ENCODE data around the gene OPRL1.

The OPRL1 gene

DNA sequence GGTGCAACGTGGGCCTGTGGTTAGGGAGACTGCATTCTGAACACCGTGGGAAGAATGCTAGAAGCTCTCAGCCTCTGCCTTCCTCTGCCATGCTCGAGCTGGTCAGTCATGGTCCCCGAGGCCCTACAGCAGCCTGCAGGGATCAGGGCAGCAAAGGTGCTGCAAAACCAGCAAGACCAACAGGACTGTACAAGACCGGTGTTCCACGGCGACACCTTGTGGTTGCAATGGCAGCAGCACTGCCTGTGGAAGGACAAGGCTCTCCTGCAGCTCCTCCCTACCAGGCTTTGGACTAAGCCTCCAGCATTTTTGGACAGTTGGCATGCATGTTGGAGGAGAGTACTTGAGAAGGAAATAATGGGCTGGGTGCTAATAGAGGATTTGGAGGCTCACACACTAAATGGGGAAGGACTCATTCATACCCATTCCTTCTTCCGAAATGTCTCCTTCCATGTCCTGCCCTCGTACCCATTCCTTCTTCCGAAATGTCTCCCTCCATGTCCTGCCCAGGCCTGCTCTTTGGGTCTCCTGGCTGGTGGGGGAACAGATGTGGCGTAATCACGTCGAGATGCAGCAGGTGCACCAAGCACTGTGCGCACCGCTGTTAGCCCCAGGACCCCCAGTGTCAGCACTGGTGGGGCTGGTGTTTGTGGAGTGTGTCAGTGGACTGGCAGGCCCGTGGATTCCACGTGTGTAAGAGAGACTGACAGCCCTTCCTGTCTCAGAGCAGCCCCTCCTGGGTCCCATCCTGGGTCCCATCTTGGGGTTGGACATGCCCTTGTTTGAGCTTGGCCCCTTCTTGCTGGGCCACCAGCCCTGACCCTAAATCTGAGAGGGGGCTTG lies 65.8 kb downstream of the OPRL1 start:
- DNase-seq = no peak

DNA sequence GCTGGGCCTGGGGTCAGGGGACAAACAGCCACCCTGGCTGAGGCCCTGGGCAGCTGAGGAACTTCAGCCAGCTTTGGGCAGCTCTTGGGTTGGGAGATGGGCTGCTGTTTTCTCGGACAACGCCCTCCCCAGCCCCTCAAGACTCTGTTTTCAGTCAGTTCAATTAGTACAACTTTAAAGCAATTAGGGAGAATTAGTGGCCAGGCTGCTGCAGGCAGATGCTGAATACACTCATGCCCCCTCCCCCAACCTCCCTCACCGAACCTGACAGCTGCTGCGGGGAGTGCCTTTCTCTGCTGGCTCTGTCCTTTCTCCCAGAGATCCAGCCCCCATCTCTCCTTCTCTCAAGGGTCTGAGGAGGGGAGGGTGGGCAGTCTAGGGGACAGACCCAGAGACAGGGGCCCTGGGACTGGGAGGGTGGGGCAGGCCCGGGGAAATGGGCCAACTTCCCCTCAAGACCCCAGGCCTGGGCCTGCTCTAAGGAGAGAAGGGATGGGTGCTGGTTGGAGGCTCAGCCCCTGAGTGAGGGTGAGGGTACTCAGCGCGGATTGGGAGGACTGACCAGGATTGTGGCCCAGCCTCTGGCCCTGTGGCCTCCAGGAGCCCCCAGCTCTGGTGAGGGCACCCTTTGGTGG lies 66.5 kb downstream of the OPRL1 start:
- DNase-seq = no peak

DNA sequence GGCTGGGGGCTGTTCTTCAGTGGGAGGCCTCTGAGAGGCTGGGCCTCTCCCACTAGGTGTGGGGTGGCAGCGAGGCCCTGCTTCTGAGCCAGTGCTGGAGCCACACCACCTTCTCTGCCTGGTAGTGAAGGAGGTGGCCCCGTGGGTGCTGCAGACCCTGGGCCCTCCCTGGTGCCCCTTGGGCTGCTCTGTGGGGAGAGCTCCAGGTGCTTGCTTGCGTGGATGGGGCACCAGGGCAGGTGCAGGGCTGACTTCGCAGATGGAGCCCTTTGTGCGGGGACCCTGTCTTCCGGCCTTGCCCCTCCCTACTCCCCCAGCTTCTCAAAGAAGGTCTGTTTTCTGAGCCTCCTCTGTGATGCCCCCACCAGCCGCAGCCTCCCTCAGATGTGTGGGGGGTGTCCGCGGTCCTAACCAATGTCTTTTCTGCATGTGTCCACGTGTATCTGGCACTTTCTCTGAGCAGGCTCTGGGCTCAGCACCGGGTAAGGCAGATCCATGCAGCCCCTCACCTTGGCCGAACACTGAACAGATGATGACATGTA lies 67.1 kb downstream of the OPRL1 start:
- no peak for DNase-seq

DNA sequence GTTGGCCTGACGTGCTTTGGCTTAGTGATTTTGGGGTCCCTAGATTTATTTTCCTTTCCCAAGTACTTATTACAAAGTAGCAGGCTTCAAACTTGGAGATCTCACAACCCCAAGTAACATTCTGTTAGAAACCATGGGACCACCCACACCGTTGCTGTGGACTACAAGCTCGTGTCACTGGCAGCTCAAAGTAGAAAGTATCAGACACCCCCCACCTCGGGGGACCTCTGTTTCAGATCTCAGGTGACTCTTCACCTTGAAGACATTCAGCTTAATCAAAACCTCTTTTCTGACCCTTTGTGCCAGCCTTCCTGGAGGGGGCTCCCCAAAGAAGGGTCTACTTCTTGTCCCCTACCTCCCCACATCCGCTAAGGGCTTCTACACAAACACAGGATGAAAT lies 68.7 kb downstream of the OPRL1 start:
- DNase-seq = no peak

GRCh38 chr20:64149141-64149540 lies 69.3 kb downstream of the OPRL1 start:
- DNase-seq = no peak

- no peak for DNase-seq
Observed at GRCh38 chr20:64149809-64150560, 70.1 kb downstream of the OPRL1 start.

Data from suppressor macrophage treated with lipopolysaccharide for 1 hour (primary cell).